ENCODE results near the gene HEATR5B.

HEATR5B gene

DNA sequence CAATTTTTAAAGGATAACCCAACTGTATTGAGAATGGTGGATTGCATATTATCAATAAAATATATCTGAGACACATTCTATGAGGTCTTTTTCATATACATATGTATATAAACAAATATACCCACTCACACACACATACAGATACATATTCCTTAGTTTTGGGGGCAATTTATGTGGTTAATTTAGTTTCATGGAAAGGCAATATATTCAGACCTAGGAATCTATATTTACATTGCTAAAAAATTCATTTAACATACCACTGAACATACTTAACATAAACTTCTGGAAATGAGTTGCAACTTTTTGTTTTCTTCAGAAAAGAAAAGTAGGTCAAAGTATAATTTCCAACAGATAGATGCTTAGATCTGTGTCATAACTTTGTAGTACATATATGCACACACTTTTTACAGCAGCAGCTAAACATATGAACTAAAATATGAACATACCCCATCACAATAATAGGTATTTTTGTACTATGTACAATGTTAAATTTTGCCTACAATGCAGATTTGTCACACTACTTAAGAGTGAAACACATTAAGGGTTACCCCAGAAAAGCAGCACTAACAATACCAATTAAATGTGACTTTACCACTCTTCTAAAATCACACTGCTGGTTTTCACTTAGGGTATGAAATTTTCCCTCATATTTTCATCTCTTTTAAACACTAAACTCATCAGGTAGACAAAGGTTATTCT is 23.0 kb downstream of the HEATR5B start:
- no peak for TF ChIP-seq CTCF (IDR thresholded peaks at IDR 0.05)

GRCh38 chr2:37060446-37060845 is 23.7 kb downstream of the HEATR5B start:
- no peak for TF ChIP-seq CTCF (IDR thresholded peaks at IDR 0.05)

DNA sequence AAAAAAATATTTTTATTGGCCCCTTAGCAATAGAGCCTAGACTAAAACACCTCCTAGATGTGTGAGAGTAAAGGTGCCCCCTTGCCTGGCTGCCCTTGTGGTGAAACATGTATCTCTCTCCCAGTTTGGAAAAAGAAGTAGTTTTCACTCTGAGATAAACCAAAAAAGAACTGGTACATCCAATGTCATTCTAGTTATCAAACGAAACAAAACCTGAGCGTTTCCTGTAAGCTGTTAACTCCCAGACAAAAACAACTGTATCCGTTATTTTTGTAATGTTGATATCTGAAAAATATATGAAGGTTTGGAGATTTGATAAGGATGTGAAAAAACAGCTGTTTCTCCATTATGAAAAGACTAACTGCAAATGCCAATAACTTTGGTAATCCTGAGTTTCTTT is 24.3 kb downstream of the HEATR5B start:
- no peak for TF ChIP-seq CTCF (IDR thresholded peaks at IDR 0.05)

- TF ChIP-seq CTCF (IDR thresholded peaks at IDR 0.05): no peak
These were observed 31.4 kb downstream of the HEATR5B start for GRCh38 chr2:37052600-37053332.

- TF ChIP-seq CTCF (IDR thresholded peaks at IDR 0.05): no peak
These were observed 44.6 kb downstream of the HEATR5B start for GRCh38 chr2:37039580-37039979.

DNA sequence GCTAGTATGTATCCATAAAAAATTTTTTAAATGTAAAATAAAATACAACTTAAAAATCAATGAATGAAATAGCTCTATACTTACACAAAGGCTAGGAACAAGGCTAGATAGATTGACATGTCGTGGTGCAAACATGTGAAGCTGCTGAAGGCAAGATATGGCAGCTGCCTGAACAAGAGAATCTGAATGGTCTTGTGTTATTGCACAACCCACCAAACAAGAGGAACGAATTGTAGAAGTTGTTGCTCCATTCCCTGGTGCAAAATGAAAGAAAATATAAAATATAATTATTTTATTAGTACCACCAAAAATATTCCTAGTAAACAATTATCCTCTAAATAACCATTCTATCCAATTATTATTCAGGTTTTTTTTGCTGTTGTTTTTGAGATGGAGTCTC is 46.4 kb downstream of the HEATR5B start:
- no peak for TF ChIP-seq CTCF (IDR thresholded peaks at IDR 0.05)

GRCh38 chr2:37029758-37030157 is 54.4 kb downstream of the HEATR5B start:
- TF ChIP-seq CTCF (IDR thresholded peaks at IDR 0.05): no peak
